Activated CD4-positive, alpha-beta T cell treated with anti-CD3 and anti-CD28 coated beads for 4 hours (primary cell): ENCODE data around the gene FAM153A.
"Not testable (repeated sequence)": the region's sequence is repeated elsewhere in the genome, so short reads cannot be mapped to it uniquely, and the experiment has no call there.

Source experiments
- DNase-seq, 2 donors: peaks; one replicate each; pipeline ENCODE4 v3.0.0-alpha.2; 2020

The FAM153A gene

GRCh38 chr5:177723831-177724485 lies 58.7 kb downstream of the FAM153A start:
- not testable (repeated sequence) for DNase-seq

GRCh38 chr5:177722829-177723228 lies 59.9 kb downstream of the FAM153A start:
- not testable (repeated sequence) for DNase-seq

GRCh38 chr5:177719989-177720388 lies 62.7 kb downstream of the FAM153A start:
- DNase-seq, result not testable (repeated sequence)

- DNase-seq, result not testable (repeated sequence)
These were observed 67.3 kb downstream of the FAM153A start for GRCh38 chr5:177715423-177715822.

GRCh38 chr5:177696100-177696499 lies 86.6 kb downstream of the FAM153A start:
- DNase-seq, result not testable (repeated sequence)

GRCh38 chr5:177695356-177695930 lies 87.3 kb downstream of the FAM153A start:
- not testable (repeated sequence) for DNase-seq

- not testable (repeated sequence) for DNase-seq
These were observed 88.2 kb downstream of the FAM153A start for GRCh38 chr5:177694518-177694835.

GRCh38 chr5:177693671-177694517 lies 88.8 kb downstream of the FAM153A start:
- DNase-seq, result not testable (repeated sequence)

- not testable (repeated sequence) for DNase-seq
These were observed 89.7 kb downstream of the FAM153A start for GRCh38 chr5:177692969-177693368.

GRCh38 chr5:177692507-177692906 lies 90.2 kb downstream of the FAM153A start:
- not testable (repeated sequence) for DNase-seq

- DNase-seq, result not testable (repeated sequence)
These were observed 93.6 kb downstream of the FAM153A start for GRCh38 chr5:177689011-177689610.

GRCh38 chr5:177688091-177688490 lies 94.6 kb downstream of the FAM153A start:
- not testable (repeated sequence) for DNase-seq

GRCh38 chr5:177681920-177682319 lies 100.8 kb downstream of the FAM153A start:
- not testable (repeated sequence) for DNase-seq
